ENCODE measurements around the gene PTPRZ1. TPM values are rescaled to one million over a fixed set of nuclear protein-coding genes. Genes with fewer than 3 reads are reported as not detected.

PTPRZ1 gene
- total and polyA plus RNA-seq, 2 of the 8 experiments (the other 6 are each of a cell fraction or from before 2014, with no cell fraction given) = 112 to 135 TPM

DNA sequence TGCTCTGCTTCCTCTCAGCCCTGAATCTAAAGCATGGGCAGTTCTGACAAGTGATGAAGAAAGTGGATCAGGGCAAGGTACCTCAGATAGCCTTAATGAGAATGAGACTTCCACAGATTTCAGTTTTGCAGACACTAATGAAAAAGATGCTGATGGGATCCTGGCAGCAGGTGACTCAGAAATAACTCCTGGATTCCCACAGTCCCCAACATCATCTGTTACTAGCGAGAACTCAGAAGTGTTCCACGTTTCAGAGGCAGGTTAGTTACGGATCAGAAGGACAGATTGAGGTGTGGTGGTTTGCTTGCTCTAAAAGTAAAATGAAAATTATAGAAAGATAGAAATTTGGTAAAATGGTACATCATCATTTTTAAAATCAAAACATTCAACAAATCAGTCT, 140.7 kb downstream of the PTPRZ1 start (continued):
- no peak for TF ChIP-seq SRF (IDR thresholded peaks at IDR 0.05; ENCODE audit: low read depth, low read length)
- no peak for TF ChIP-seq NANOG (IDR thresholded peaks at IDR 0.05; ENCODE audit: insufficient read depth, low read depth, low read length, poor library complexity, severe bottlenecking)
- no peak for TF ChIP-seq ASH2L (IDR thresholded peaks at IDR 0.05; ENCODE audit: low read length)

Measured in H1 (cell line).